Calu3 (cell line): ENCODE data around the gene DNAAF5. TPM values are rescaled to one million over a fixed set of nuclear protein-coding genes. Genes with fewer than 3 reads are reported as not detected.

Experiments used
- BruUV-seq: library from RNA; stranded (reverse); fragments of 400-500 nt; replicated peaks from 2 replicates; lab custom pipeline; 2021; lab: Mats Ljungman, UMichigan
- CTCF ChIA-PET: fragments of 300-600 bp; sonication (Branson Sonifier 250); formaldehyde crosslinking; loops from one replicate; lab custom pipeline; 2022; ENCODE audit warnings: antibody characterized with exemption; lab: Charles Lee
- DNase-seq: peaks from one replicate; pipeline ENCODE4 v3.0.0; 2022
- H3K27ac Mint-ChIP-seq: one replicate; pipeline ENCODE4 v1.8.0; 2022; ENCODE audit warnings: mixed read lengths; ENCODE audit not compliant: unreplicated experiment
- H3K27me3 Mint-ChIP-seq: one replicate; pipeline ENCODE4 v1.8.0; 2022; ENCODE audit warnings: mixed read lengths; ENCODE audit not compliant: unreplicated experiment
- H3K36me3 Mint-ChIP-seq: one replicate; pipeline ENCODE4 v1.8.0; 2022; ENCODE audit warnings: mild to moderate bottlenecking, moderate library complexity, mixed read lengths; ENCODE audit not compliant: insufficient read depth, unreplicated experiment
- H3K4me1 Mint-ChIP-seq: one replicate; pipeline ENCODE4 v1.8.0; 2022; ENCODE audit warnings: mild to moderate bottlenecking, low read depth, mixed read lengths; ENCODE audit not compliant: unreplicated experiment
- H3K4me3 Mint-ChIP-seq: one replicate; pipeline ENCODE4 v1.8.0; 2022; ENCODE audit warnings: mild to moderate bottlenecking, low read depth, moderate library complexity, mixed read lengths; ENCODE audit not compliant: unreplicated experiment
- H3K9me3 Mint-ChIP-seq: one replicate; pipeline ENCODE4 v1.8.0; 2022; ENCODE audit warnings: low read depth, mixed read lengths; ENCODE audit not compliant: unreplicated experiment
- CTCF ChIP-seq: fragments of 200-600 bp; IDR thresholded peaks from one replicate; pipeline ENCODE4 v1.8.0; 2022; ENCODE audit warnings: antibody characterized with exemption; ENCODE audit not compliant: unreplicated experiment
- intact Hi-C: fragments of 100-400 bp; cut with micrococcal nuclease; formaldehyde crosslinking; loops from one replicate; pipeline ENCODE4 v1.10.0; 2022; ENCODE audit not compliant: unreplicated experiment
- total RNA-seq: library from RNA; stranded (reverse); gene quantifications from 2 replicates; pipeline ENCODE4 v1.2.3, GENCODE V29; 2022

DNAAF5 gene
- total RNA-seq, 1 experiment from 2014 or later: 57.2 TPM

- H3K9me3 Mint-ChIP-seq: no peaks in the 10 kb centered on the region
- no peak for DNase-seq
- H3K36me3 Mint-ChIP-seq: peaks cover 16% of the 10 kb centered on the region
- no peak overlapping the region for H3K27ac Mint-ChIP-seq
- peaks cover 9% of the 10 kb centered on the region for H3K4me1 Mint-ChIP-seq
- intact Hi-C loops: no loop called here
- BruUV-seq: no TSS peak
- CTCF ChIA-PET: no interaction called here
- H3K4me3 Mint-ChIP-seq: no peak overlapping the region
- TF ChIP-seq CTCF: no peak
- H3K27me3 Mint-ChIP-seq: no peaks in the 10 kb centered on the region
These were observed 11.7 kb downstream of the DNAAF5 start for GRCh38 chr7:738241-738640.

GRCh38 chr7:738723-739454 is 12.4 kb downstream of the DNAAF5 start:
- intact Hi-C loops: no loop called here
- peaks cover 18% of the 10 kb centered on the region for H3K36me3 Mint-ChIP-seq
- no TSS peak for BruUV-seq
- TF ChIP-seq CTCF: no peak
- H3K27me3 Mint-ChIP-seq: no peaks in the 10 kb centered on the region
- H3K4me3 Mint-ChIP-seq: no peak overlapping the region
- H3K27ac Mint-ChIP-seq: no peak overlapping the region
- no peak for DNase-seq
- no peaks in the 10 kb centered on the region for H3K9me3 Mint-ChIP-seq
- CTCF ChIA-PET: no interaction called here
- H3K4me1 Mint-ChIP-seq: peaks cover 10% of the 10 kb centered on the region

GRCh38 chr7:739455-739982 is 13.0 kb downstream of the DNAAF5 start:
- TF ChIP-seq CTCF: no peak
- CTCF ChIA-PET: no interaction called here
- H3K4me1 Mint-ChIP-seq: peaks cover 10% of the 10 kb centered on the region
- H3K9me3 Mint-ChIP-seq: no peaks in the 10 kb centered on the region
- intact Hi-C loops: no loop called here
- peaks cover 18% of the 10 kb centered on the region for H3K36me3 Mint-ChIP-seq
- H3K27ac Mint-ChIP-seq: no peak overlapping the region
- no peak for DNase-seq
- no peaks in the 10 kb centered on the region for H3K27me3 Mint-ChIP-seq
- no peak overlapping the region for H3K4me3 Mint-ChIP-seq
- BruUV-seq: no TSS peak

- Mint-ChIP-seq H3K27me3 (no peaks in the 10 kb centered on the region), H3K9me3 (no peaks in the 10 kb centered on the region), H3K4me1 (peaks cover 10% of the 10 kb centered on the region), H3K4me3 (no peak overlapping the region), H3K36me3 (peaks cover 23% of the 10 kb centered on the region), H3K27ac (no peak overlapping the region)
- no TSS peak for BruUV-seq
- TF ChIP-seq CTCF: no peak
- intact Hi-C loops: no loop called here
- no peak for DNase-seq
- CTCF ChIA-PET: no interaction called here
These were observed 13.8 kb downstream of the DNAAF5 start for GRCh38 chr7:739983-740942.
